IPS-NIHi11 (cell line): ENCODE measurements around the gene PLA2R1.

Source experiments
- DNase-seq: peaks from one replicate; pipeline ENCODE4 v3.0.0; 2012; ENCODE audit warnings: mixed read lengths, low spot score

The PLA2R1 gene

DNA sequence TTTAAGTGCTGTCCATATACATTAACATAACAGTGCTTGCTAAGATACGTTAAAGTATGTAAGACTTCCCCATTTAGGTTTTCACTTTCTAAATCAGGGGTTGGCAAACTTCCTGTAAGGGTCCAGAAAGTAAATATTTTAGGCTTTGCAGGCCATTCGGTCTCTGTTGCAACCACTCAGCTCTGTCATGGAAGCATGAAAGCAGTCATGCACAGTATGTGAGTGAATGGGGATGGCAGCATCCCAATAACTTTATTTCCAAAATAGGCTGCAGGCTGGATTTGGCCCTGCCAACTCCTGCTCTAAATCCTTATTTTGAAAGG is 128.7 kb downstream of the PLA2R1 start:
- DNase-seq, result no peak

DNA sequence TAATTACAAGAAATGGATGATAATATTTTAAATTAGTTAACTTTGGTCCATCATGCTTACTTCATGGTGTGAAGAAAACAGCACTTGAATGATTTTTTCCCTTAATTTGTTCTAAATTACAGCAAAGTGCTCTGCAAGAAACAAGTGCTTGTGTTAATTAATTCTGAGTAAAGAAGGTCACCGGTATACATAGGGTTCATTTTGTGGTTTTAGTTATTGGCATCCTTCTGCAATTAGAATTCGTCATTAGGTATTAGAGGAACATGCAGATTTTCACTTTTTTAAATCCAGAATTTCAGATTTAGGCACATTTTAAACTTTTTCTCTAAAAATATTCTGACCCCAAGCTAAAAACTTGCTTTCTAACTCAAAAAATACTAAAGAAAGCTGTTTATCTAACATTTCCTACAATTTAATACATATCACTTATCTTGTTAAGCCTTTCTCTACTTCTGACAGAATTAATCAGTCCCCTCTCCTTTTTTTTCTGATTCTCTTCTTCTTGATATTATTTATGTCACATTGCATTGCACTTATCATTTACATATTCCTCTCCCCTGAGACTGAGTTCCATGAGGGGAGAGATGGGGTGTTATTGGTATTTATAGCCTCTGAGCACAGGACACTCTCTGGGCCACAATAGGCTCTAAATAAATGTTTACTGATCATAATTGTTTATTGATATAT is 129.2 kb downstream of the PLA2R1 start:
- no peak for DNase-seq

DNA sequence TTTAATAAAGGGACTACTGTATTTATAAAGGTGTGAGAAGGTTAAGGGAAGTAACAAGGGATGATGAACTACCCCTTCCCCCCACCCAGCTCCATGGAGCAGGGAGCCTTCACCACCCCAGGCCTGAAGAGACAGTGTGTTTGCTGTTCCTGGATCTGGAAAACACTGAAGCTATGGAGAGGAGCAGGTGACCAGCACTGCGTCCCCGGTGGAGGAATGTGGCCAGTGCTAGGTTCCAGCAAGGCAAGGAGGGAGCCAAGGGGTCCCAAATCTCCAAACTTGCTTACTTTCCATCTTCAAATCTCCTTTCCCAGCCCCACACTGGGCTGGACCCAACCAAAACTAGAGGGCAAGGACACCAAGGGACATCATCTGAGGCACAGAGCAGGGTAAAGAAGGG is 135.7 kb downstream of the PLA2R1 start:
- DNase-seq, result peak; percentile 24

DNA sequence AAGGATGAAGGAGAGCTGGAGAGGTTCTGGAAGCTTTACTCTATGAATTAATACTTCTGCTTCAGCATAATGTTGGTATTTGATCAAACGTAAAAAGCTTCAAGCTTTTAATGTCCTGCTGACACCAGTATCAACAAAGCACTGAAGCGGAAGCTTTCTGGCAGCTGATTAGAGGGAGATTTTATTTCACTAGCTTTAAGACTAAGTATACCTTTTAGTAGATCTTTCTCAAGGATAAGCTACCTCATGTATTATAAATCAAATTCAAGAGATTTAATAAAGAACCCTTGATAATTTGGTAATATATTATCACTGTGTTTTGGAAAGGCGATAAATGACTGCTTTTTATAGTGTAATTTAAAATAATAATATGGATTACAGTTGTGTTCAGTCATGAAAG is 136.4 kb downstream of the PLA2R1 start:
- no peak for DNase-seq

DNA sequence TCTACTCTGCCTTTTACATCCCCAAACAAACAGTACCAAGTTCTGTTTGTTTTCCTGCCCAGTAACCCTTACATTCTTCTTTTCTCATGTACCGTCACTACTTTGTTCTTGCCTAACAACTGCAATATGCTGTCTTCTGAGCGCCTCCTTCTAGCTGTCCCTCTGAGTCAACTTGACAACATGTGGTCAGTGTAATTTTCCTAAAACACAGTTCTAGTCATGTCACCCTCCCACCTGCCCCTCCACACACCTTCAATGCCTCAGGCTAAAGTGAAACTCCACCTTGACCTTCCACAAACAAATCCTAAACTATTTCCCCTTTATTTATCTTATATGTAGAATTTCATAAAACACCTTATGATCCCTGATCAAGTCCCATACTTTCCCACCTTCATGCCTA is 139.9 kb downstream of the PLA2R1 start:
- no peak for DNase-seq

DNA sequence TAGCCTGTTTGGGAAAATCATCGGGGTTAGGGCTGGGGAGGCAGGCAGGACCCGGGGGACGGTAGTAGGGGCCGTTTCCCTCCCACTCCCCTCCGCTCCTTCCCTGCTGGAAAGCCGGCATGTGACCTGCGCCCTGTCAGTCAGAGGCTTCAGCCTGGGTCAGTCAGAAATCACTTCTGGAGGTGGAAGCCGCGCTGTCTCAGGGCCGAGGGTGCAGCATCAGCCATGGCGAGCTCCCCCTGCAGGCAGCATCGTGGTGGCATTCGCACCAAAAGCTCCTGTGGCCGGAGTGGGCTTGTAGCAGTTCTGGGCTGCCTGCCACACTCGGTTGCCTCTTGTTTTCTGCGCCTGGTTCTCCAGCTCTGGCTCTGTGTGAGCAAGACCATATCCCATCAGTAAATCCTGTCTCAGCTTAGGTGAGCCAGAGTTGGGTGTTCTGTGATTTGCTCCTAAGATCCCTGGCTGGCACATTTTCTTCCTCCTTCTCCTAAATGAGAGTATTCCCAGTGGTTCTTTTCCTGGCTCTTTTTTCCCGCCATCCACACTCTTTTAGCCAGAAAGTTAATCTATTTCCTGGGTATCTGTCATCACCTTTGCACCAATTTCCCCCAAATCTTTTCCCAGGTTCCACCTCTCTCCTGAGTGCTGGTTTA is 140.5 kb downstream of the PLA2R1 start:
- DNase-seq, result peak; percentile 80

DNA sequence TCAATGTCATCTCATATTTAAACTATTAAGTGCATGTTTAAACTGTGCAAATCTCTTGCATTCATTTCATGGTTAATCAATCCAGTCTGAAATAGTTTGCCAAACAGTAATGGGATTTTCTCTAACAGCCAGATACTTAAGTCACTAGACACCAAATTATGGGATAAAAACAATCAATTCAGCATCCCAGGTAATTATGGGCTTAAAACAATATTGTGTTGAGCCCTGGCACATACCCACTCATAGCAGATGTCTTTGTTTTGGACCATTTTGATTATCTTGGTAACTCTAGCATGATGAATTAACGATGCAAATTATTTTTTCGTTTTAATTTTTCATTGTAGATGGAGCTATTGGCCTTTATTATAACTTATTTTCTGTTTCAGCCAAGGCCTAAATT is 145.9 kb downstream of the PLA2R1 start:
- DNase-seq, result no peak

DNA sequence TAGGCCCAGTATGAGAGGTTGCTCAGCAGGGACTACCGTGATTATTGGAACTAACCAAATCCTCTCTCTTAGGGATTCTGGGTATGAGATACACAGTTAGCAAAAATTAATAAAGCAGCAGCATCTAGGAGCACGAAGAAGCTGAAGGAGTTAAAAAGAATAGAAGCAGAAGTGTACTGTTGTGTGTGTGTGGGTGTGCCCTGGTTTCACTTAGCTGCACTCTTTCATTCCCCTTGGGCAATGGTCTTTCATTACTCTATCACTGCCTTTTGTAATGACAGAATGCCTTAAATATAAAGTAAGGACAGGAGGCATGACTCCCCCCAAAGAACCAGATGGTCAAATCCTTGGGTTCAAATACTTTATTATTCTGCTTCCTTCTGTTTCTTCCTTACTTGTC is 148.5 kb downstream of the PLA2R1 start:
- DNase-seq, result no peak

DNA sequence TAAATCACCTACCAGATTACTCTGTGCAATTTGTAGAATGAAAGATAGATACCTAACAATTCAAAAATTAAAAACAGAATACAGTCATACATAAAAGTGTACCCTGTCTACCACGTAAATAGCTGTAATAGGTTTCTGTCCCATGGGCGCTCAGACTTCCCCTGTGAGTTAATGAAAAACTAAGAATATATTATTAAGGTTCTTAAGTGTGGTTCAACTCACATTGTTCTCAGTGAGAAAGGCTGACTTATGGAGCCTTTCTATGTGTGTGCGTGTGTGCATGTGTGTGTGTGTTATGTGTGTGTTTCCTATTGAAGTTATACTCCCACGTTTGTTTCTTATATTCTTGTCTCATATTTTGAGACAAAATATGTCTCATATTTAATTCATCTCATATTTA is 149.8 kb downstream of the PLA2R1 start:
- no peak for DNase-seq

DNA sequence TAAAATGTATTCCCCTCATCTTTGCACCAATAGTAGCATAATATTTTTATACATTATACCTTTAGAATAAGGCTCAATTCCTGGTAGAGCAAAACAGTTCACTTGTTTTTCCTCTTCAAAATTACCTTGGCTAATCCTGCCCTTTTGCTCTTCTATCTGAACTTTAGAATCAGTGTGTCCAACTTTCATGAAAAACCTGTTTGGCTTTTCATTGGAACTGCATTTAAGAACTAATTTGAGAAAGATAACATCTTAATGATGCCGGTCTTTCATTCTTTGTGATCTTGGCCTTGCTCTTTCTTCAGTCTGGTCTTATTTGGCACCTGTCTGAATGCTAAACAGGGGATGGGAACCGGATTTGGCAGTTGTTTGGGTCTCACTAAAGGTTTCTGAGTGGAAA is 151.5 kb downstream of the PLA2R1 start:
- DNase-seq, result no peak

DNA sequence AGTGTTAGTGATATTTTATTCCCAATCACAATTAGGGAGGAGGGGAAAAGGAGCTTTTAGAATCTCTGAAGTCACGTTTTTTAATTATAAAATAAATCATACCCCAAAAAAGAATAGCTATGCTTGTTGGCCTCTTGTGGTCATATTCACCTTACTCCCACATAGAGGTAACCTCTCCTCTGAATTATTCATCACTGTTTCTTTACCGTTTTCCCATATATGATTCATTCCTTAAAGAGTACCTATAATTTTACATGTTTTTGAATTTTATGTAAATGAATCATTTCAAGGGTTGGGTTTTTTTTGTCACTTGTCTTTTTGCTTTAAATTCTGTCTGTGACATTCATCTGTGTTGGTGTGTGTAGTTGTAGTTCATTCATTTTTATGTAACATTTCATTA is 153.8 kb downstream of the PLA2R1 start:
- no peak for DNase-seq

DNA sequence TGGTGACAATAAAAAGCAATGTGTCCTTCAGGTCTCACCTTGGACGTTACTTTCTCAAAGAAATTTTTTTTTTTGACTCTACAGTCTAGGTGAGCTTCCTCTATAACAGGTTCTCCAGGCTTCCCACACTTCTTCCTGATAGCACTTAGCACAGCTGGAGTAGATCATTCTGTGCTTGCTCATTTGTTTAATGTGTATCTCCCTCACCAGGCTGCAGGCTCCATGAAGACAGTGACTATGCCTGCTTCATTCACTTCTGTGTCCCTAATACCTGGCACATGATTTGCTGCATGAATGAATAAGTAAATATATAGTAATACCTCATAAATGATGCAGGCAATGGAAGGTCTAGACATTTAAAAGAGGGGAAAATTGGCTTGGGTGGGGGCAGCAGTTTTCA is 154.5 kb downstream of the PLA2R1 start:
- DNase-seq, result no peak

DNA sequence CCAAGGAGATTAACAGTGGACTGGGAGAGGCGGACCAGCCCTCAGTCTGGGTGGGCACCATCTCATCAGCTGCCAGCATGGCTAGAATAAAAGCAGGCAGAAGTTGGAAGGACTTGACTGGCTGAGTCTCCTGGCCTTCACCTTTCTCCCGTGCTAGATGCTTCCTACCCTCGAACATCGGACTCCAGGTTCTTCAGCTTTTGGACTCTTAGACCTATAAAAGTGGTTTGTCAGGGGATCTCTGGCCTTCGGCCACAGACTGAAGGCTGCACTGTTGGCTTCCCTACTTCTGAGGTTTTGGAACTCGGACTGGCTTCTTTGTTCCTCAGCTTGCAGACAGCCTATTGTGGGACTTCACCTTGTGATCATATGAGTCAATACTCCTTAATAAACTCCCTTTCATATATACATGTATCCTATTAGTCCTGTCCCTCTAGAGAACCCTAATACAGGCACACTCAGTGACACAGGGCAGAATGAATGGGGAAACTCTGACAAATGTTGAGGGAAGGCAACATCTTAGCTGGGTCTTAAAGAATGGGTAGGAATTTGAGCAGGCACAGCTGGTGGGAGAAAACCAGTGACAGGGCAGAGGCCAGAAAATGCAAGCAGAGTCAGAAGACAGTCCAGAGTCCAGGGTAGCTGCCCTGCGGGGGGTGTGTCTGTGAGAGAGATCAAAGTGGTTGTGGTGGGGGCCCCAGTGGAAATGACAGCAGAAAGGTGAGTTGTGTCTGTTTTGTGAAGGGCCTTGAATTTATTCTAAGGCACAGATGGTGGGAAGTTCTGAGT is 156.3 kb downstream of the PLA2R1 start:
- no peak for DNase-seq

DNA sequence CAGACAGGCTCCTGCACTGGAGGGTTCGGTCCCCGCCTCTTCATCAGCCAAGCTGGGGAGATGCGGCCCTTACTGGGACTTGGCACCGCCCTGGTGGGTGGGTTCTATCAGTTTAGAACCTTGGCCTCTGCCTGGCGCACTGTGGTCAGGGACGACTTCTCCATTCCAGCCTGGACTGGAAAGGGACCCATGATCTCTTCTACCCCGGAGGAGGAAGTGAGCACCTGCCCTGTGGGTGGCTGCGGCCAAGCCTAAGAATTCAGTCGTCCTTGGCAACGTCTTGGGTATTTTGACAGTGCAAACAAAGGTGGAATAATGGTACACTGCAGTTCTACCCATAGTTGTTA is 157.5 kb downstream of the PLA2R1 start:
- no peak for DNase-seq

DNA sequence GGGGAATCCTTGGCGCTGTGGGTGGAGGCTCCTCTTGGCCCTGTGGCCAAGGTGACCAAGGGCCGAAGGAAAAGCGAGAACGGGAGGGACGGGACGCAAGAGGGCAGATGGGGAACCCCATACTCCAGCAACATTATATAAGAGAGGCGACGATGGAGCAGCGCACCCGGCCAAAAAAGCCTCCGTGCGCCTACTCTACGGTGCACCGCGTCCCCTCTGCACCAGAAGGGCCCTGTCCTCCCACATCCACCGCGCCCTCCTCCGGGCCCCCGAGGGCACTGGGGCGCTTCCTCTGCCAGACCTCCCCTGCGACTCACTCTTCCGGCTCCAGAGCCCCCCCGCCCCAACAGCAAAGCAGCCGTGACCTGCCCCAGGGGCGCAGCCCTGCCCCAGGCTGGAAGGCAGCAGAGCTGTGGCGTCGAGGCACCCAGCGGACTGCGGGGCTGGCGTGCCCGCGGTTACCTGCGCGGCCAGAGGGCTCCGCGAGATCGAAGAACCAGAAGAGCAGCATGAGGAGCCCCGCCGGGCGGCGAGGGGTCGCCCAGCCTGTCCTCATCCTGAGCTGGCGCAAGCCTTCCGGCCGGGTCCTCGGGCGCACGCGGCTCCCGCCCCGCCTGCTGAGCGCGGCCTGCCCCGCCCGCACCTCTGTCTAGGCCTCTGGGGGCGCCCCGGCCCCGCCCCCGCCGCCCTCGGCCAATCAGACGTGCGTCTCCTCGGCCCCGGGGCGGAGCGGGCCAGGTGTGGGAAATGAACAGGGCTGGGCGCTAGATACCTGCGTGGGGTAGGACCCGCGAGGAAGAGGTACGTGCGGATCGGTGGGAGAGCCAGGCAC is 158.1 kb downstream of the PLA2R1 start, which contains the start of gene LY75:
TSS of gene LY75 (minus strand) at position 630 of the 832 bp plus-strand sequence.
- DNase-seq, result peak; percentile 94

DNA sequence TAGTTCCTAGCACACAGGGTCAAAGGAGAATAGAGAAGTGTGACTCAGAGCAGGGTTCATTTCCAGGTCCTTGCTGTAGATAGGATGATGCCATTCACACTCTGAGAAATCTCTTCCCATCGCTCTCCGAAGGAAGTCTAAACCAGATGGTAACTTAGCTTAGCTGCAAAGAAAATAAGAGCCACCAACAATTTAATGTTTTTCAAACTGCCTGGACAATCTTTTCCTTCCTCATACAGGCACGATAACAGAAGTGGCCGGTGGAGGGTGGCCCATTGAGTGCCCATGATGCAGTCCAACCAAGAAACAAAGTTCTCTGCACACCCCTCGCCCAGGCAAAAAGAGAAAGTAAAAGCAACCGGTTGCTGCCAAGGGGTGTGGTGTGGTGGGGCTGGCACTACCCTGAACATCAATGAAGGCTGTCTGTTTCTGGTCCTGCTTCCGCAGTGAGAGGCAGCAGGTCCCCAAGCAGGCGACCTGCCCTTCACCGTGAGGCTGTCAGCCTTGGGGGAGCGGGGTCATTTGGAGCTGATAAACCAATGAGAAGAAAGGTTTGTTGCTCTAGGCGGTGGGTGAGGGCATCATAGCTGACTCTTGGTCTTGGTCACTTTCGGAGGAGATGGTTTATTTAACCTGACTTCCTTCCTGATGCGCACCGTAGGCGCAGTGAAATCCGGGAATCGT is 158.8 kb downstream of the PLA2R1 start:
- no peak for DNase-seq

DNA sequence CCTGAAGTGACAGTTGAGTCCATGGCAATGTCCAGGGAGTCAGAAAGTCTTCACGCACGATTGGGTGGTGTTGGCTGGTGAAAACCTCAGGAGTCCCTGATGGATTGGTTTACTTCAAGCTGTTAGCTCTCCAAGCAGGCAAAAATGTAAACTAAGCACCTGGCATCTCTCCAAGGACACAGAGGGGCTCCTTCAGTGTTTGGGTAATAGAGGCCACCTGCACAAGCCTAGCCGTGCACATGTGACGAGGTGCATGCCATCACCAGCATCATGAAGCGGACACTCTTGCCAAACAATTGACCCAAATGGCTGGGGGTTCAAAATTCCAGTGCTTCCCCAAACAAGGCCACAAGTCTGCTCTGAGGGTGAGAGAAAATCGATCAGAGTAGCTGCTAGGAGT is 159.7 kb downstream of the PLA2R1 start:
- no peak for DNase-seq

DNA sequence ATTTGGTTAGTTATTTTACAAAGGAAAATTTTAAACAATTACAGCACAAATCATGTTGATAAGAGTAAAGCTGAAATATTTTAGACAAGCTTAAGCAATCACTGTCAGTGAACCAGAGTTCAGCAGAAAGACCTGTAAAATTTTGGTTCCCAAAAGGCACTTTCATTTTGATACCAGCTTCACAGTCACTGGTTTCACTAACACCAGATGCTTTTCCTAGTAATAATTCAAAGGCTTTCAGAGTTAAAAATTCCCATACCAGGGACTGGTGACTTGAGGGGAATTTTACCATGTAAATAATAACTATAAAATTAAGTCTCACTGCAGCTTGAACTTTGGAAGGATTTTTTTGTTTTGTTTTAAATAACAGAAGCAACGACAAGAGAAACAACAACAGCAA is 162.1 kb downstream of the PLA2R1 start:
- DNase-seq, result no peak

DNA sequence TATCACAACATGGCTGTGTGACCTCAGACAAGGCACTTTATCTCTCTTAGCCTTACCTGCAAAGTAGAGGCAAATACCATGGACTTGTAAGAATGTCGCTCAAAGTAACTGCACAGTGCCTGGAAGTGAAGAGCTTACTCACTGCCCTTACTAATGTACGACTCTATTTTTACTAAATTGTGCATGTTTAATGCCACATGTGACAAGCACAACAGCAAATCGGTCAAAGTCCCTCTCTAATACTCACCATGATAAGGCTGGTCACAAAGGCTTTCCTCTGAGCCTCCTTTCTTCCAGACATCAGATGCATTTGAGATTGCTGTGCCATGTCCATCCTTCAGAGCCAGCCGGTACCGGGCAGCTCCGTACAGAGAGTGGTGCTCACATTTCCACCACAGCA is 164.0 kb downstream of the PLA2R1 start:
- DNase-seq, result no peak

DNA sequence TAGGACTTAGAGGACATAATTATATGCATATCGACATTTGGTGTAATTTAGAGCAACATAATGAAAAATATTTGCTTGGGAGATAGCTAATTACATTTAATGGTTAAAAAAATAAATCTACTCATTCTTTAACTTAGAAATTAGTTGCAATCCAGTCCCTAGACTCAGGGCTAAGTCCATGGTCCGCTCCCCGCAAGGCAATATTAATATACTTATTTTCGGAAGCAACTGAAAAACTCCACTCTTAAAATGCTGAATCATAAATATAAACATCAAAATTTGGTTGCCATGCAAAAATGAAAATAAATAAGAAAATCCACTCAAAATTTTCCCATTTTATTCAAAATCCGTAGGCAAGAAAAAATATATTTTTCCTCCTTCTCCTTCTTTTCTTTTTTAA is 164.7 kb downstream of the PLA2R1 start:
- no peak for DNase-seq

DNA sequence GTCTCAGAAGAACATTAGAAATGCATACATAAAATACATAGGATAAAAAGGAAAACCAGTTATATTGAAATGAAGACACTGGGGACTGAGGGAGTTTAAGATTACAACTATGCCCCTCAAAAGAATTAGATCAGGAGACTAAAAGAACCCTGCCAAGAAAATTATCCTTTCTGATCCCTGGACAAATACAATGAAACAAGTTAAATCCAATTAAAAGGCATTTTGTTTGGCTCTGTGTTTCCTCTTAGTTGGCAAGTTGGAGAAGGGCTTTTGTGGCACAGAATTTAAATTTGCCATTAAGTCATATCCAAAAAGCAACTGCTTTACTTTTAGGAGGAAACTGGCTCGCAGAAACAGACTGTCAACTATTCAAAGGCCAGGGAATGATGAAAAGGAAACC is 165.3 kb downstream of the PLA2R1 start:
- no peak for DNase-seq
